ENCODE measurements around the gene ZNF765.

DNA sequence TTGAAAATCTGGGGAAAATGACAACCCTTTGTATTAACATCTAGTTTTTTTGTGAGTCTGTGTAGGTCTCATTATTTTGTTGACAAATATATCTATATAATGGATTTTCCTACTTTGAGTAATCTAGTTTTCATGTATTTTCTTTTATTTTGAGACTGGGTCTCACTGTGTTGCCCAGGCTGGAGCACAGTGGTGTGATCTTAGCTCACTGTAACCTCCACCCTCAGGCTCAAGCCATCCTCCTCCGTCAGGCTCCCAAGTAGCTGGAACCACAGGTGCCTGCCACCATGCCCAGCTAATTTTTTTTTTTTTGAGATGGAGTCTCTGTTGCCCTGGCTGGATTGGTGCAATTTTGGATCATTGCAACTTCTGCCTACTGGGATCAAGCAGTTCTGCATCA, 20.2 kb upstream of the ZNF765 start:
- TF ChIP-seq, protein P1, sequence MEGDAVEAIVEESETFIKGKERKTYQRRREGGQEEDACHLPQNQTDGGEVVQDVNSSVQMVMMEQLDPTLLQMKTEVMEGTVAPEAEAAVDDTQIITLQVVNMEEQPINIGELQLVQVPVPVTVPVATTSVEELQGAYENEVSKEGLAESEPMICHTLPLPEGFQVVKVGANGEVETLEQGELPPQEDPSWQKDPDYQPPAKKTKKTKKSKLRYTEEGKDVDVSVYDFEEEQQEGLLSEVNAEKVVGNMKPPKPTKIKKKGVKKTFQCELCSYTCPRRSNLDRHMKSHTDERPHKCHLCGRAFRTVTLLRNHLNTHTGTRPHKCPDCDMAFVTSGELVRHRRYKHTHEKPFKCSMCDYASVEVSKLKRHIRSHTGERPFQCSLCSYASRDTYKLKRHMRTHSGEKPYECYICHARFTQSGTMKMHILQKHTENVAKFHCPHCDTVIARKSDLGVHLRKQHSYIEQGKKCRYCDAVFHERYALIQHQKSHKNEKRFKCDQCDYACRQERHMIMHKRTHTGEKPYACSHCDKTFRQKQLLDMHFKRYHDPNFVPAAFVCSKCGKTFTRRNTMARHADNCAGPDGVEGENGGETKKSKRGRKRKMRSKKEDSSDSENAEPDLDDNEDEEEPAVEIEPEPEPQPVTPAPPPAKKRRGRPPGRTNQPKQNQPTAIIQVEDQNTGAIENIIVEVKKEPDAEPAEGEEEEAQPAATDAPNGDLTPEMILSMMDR (IDR thresholded peaks at IDR 0.05 in 2 of 3, conservative IDR thresholded peaks at IDR 0.05 in 1 of 3; ENCODE audit: borderline replicate concordance in 1 of 3, insufficient read depth in 1 of 3, low read depth in 2 of 3, low read length in 2 of 3): no peak
- TF ChIP-seq YY1 (IDR thresholded peaks at IDR 0.05; ENCODE audit: extremely low read depth, insufficient replicate concordance, low read depth, low read length) (no peak), ZNF274 (IDR thresholded peaks at IDR 0.05; ENCODE audit: low read depth, low read length) (no peak)

Data from HCT116 (cell line).